ENCODE measurements around the gene AK4.

Gene AK4

DNA sequence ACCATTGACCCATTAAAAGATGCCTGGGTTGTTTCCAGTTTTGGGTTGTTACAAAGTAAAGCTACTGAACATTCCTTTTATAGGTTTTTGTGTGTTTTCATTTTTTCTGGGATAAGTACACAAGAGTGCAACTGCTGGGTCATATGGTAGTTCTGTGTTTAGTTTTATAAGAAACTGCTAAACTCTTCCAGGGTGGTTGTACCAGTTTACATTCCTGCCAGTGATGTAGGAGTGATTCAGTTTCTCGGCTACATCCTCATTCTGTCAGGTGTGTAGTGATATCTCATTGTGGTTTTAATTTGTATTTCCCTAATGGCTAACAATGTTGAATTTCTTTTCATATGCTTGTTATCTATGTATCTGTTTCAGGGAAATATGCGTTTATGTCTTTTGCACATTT, 102.8 kb downstream of the AK4 start:
- peak; percentile 43 for DNase-seq (ENCODE audit: low read depth)

DNA sequence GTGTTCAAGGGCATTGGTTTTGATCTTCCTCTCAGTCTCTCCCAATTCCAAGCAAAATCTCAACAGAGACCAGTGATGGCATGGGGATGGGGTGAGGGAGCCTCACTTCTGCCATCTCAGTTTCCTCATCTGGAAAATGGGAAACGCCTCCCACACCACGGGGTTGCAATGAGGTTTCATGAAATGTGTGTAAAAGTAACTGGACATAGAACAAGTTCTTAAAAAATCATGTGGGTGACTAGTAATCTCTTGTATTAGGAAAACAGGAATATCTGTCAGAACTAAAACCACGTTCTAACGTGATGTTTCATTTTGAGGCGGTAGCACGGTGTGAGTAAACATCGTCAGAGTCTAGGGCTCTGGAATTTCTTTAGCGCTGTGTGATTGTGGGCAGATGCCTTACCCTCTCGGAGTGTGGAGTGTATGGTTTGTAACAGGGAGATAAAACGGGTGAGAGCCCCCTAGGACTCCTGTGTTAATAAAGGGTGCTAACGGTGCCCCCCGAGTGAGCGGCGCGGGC, 105.9 kb downstream of the AK4 start:
- DNase-seq (ENCODE audit: low read depth): peak; percentile 58

DNA sequence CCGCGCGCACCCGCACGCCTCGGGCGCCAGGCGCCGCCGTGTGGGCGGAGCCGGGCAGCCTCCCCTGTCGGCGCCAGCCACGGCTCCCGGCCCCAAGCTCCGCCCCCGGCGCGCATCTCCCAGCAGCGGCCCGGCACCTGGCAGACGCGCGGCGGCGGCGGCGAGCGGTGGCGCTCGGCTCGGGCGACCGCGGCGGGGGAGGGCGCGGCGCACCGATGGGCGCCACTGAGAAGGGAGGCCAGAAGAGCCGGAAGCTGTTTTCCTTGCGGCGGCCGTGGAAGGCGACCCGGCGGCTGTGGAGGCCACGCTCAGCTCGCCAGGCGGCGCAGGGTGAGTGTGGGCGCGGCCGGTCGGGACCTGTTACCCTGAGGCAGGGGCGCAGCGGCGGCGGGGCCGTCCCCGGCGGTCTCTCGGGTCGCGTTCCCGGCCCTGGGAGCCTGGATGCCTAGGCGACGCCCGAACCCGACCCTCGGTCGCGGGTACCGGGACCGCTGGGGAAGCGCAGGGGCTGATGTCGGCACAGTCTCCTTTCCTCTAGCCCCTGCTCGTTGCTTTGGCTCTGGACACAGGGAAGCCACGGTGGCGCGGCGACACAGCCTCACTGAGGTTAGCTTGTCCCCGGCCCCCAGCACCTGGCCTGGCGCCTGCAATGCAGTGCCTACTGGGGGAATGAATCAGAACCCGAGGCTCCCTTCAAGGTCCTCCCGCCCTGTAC, 106.5 kb downstream of the AK4 start:
- peak; percentile 77 for DNase-seq (ENCODE audit: low read depth)

DNA sequence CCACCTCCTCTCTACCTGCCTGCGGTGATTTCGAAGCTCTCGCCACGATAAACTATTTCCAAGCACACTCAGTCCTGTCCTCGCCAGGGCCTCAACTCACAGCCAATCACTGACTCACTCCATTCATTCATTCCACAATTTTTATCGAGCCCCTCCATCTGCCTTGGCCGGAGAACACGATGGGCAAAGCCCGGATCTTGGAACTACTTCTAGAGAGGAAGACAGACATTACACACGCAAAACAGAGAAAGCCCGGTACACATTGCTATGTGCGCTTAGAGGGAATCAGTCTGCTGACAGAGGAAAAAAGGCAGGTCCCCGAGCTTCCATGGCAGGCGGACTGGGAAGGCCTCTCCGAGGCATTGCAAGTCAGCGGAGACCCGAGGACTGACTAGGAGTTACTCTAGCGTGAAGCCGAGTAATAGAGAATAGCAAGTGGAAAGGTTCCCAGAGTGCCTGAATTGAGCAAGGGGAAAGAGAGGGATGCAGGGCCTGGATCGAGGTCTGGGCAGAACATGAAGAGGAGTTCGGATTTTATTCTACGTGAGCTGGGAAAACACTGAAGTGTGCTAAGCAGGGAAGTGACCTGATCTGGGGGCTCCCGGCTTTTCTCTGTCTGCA, 107.1 kb downstream of the AK4 start:
- peak; percentile 54 for DNase-seq (ENCODE audit: low read depth)

DNA sequence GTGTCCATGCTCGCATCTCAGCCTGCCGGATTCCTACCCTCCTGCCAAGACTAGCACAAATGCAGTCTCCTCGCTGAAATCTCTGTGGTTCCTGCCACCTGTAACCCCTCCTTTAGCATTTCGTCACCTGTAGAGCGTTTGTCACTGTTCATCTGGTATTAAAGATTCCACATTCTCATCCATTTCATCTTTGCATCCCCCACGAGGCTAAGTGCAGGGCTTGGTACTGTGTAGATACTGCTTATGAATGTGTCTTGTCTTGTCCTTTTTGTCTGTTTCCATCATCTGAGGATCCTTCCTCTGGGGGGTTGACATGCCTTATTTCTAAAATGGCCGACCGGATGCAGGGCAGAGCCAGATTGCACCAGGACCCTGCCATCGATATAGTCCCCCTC, 107.7 kb downstream of the AK4 start:
- DNase-seq (ENCODE audit: low read depth): no peak

DNA sequence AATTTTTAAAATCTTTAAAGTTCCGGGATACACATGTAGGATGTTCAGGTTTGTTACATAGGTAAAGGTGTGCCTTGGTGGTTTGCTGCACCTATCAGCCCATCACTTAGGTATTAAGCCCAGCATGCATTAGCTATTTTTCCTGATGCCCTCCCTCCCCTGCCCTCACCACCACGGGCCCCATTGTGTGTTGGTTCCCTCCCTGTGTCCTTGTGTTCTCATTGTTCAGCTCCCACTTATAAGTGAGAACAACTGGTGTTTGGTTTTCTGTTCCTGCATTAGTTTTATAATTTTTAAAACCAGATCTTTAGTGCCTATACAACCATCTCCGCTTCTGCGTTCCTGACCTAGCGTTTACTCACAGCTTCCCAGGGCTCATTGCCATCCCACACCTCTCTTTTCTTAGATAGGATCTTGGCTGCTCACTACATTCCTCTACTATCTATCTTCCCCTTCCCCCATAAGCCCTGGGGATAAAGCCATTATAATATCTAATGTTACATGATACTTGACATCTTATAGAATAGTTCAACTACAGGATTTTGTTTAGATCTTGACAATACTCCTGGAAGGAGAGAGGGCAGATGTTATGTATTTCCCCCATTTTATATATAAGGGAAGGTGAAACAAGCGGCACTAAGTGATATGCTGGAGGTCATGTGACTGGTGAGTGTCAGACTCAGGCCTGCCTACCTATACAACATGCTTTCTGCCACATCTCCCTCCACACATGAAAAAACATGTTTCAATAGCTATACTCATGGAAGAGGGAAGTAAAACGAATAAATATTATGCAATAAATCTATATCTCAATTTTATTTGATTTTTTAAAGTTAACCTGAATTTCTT, 109.1 kb downstream of the AK4 start:
- DNase-seq (ENCODE audit: low read depth): no peak

DNA sequence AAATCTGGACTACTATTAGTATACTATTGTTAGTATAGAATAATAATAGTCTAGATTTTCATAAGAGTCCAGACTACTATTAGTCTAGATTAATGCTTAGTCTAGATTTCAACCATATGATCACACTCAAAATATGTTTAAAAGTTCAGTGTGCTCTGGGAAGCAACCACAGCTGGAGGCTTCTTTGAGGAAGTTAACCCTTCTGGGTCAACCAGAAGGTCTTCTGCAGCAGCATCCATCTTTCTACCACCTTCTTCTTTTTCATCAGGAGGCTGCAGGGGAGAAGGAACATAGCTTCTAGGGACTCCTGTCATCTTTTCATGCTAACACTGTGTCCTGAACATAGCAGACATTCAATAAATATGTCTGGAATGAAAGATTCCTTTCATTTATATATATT, 110.1 kb downstream of the AK4 start:
- DNase-seq (ENCODE audit: low read depth): no peak

DNA sequence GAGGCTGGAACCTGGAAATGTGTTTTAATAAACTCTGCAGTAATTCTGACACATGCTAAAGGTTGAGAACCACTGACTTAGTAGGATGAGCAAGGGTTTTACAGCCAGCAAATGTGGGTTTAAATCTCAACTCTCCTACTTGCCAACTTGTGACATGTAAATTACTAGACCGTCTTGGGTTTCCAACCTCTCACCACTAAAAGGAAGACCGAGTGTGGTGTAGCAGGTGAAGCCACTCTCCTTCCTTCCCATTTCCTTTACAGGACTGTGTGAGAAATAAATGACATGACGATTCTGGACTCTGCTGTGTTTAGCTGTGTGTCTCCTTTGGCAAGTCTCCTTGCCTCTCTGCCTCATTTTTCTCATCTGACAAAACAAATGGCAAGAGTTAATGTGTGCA, 111.8 kb downstream of the AK4 start:
- DNase-seq (ENCODE audit: low read depth): no peak

DNA sequence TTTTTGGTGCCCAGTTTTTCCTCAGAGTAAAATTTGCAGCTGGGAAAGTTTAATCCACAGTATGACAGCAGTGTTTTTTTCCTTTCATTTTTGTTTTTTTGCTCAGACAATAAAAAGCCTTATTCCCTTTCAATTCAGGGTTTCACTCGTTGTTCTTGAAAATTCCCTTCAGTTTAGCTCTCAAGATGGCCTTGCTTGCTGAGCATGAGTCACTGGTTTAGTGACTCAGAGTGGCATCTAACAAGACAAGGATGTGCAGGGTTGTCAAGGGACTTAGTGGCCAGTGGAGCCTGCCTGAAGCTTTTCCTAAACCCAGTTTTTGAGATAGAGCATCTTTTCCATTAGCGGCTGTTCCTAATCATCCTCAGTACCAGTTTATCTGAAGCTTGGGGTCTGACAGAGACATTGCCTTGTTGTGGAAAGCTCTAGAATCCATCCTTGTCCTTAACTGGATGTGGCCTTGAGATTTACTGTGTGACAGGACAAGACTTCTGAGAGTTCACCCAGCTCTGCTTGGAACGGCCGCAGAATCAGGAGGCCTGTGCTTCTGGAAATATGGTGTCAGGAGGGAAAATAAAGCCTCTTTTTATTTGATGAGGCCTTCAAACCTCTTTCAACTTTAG, 113.0 kb downstream of the AK4 start:
- DNase-seq (ENCODE audit: low read depth): peak; percentile 93

DNA sequence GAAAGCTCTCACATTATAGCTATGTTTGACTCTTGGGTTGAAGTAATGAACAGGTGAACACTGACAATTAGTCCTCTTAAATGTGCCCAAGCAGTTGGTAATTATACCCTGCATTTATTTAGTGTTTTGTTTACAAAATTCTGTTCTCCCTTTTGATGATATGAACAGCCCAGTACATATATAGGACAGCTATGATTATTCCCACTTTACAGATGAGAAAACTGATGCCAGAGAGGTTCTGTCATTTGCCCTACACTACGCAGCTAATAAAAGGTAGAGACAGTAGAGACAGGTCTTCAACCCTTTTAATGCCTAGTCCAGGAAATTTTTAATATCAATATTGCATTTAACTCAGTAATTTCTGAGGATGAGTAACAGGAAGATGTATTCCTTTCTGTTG, 115.3 kb downstream of the AK4 start:
- DNase-seq (ENCODE audit: low read depth): no peak

DNA sequence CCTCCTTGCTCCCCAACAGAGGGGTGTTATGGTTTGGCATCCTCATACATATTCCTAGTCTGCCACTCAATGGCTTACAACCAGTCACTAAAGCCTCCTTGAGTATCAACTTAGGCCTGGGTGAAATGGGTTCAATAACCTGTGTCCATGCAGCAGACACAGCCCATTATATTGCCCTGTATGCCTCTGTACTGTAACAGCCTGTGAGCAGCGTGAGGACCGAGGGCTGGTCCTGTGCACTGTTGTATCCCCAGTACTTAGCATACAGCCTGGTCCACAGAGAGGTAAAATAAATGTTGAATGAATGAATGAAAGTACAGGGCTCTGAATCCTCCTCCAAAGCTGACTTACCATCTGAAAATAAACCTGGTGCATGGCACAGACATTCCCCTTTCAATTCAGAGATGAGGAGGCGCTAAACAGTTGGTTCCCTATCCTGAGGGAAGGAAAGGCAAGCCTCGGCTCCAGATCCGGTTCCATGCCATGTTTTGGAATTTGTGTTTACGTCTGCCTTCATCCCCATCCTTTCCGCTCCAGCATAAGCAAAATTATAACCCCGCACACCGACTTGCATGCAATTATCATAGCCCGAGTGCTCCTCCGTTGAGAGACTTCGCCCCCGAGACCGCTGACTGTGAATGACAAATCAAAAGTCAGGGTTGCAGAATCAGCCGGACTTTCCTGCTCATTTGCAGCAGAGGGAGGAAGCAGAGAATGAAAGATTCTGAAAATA, 116.4 kb downstream of the AK4 start:
- peak; percentile 86 for DNase-seq (ENCODE audit: low read depth)

DNA sequence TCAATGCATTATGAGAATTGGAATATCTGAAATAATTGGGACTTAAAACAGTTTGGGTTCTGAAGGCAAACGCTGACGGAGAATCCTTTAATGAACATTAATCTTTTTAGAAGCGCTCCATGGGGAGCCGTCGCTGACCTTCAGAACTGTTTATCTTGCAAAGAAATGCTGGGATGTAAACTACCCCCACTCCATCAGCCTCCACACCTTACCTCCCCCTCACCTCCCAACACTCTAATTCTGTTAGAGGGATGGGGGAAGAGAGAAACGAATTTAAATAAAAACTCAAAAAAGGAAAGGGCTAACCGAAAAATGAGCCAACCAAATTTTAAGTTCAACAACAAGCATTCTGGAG, 117.3 kb downstream of the AK4 start:
- DNase-seq (ENCODE audit: low read depth): no peak

DNA sequence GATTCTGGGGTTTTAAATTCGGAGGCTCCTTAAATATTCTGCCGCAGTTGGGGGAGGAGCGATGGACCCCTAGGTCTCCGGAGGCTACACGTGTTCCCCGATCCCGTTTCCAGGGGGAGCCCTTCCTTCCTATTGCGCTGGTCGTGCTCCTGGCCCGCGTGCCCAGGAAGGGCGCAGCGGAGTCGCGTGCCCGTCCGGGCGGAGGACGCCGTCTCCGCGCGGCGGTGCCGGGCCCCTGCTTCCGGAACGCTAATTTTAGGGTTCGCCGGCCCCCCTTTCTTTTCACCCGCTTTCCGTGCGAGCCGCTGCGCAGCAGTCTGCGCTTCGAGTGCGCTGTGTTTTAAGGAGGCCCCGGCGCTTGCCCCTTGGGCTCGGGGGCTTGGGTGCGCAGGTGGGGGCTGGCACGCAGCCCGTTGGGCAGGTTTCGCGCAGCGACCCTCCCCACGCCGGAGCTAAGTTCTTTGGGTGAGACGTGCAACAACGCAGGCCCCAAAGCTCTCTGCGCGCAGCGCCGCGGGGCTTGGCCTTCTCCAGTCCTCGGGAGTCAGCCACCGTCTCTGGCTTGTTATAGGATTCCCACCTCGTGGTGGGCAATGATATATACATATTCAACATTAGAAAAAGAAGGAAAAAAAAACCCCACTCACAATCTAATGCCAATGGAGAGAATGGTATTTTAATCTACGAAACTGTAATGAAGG, 117.8 kb downstream of the AK4 start:
- DNase-seq (ENCODE audit: low read depth): peak; percentile 67

DNA sequence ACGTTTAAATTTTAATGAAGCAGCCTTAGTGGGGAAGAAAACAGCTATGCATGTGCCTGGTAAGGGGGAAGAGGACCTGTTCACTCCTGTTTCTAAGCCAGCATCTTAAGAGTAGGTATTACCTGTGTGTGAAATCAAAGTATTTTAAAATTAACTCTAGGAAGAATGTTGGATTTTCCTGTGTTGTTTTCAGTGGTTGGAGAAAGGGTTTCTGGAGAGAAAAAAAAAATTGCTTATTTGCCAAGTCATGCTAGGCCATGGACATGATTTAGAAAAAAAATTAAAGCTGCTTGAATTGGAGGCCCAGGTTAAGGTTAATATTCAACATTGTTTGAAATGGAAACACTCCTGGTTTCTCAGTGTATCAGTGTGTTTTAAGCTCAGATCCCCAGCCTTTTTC, 118.5 kb downstream of the AK4 start:
- no peak for DNase-seq (ENCODE audit: low read depth)

DNA sequence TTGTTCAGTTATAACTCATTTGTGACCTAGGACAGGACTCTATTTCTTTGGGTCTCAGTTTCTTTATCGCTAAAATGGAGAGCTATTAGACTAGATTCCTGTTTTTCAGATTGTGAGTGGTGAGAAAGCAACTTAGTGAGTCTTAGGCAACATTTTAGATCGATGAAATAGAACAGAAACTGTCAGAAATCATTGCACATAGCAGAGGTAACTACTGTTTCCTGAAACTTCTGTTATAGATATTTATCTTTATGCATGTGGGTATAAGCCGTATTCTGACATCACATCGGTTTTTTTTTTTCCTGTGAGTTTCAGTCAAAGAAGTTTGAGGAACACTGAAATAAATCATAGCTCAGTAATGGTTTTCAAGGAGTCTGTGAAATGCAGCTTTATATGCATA, 119.3 kb downstream of the AK4 start:
- DNase-seq (ENCODE audit: low read depth): no peak

DNA sequence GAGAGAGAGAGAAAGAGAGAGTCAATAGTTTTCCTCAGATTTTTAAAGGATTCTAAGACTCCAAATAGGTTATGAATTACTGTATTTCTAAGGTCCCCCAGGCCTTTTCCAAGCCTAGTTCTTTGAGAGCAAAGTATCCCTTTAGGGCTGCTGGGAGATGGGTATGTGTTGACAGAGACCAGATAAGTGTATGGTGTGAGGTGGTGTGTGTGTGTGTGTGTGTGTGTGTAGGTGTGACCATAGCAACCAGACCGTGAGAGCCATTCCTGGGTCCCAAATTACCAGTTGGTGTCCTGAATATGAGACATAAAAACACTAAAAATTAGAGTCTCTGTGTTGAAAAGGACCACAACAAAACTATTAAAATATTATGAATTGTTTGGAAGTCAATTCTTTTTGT, 119.7 kb downstream of the AK4 start:
- DNase-seq (ENCODE audit: low read depth): no peak

DNA sequence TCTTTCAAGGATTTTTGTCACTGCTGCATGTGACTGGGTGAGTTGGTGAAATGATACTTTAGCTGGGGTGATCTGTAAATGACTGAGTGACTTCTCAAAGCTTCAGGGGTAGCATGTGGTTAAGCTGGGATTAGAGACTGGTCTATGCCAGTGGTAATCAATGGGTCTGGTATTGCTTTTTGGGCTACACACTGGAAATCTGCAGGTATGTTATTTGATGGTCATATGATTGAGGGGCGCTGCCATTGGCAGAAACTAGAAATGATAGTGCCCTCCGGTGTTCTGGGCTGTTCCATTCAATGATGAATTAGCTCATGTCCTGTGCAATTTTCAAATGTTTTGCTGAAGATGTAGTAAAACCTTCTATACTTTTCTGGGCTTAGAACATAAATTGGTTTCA, 121.6 kb downstream of the AK4 start:
- no peak for DNase-seq (ENCODE audit: low read depth)

DNA sequence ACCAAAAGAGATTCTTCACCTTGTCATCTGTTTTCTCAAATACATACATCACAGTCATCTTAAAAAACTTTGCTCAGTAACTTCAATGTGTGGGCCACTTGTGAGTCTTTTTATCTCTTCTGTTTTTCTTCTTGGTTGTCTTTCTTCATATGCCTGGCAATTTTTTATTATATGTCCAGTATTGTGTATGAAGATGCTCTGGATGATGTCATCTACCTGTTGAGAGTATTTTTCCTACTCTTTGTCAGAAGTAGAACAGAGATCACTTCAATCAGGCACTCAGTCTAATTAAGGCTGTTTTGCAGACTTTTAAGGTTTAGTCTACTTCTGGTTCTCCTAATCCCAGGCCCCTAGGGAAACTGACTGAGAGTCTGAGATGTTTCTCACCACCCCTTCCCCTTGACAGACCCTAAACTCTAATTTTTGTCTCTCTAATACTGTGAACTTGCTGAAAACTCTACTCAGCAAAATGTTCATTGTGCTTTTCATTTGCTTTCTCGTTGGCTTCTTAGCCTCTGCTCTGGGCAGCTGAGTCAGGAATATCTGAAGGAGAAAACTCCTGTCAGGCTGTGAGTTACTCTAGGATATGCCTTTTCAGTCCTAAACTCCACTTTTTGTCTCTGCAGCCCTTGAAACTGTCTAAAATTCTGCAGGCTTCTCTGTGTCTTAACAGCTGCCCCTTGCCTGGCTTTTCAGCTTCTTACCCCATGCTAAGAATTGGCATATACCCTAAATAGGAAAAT, 128.4 kb downstream of the AK4 start:
- DNase-seq (ENCODE audit: low read depth): no peak

DNA sequence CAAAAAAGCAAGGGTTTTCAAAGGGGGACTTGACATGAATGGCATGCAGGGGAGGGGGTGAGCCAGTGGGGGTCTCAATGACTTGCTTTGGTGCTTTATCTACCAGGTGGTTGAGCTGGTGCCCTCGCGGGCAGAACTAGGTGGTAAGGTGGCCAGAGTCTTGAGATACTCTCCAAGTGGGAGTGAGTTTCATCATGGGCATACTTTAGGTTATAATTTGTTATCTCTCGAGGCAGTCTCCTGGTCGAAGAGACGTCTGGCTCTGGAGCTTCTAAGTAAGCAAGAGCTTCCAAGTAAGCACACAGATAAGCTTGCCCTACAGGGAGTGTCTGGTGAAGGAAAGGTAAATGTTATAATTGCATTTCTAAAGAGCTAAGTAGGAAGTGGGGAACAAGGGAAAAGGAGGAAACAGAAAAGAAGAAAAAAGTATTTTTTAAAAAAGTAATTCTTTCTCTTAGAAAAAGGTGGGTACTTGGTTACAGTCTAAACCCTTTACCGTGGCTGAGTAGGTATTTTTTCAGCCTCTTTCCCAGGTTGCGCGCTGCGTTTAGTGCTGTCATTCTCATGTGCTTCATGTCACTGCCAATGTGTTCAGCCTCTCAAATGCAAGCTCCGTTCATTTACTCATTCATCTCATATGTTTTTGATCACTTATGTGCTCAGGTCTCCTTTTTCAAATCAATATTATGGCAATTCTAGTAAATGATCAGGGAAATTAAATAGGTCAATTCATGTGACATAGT, 129.8 kb downstream of the AK4 start:
- DNase-seq (ENCODE audit: low read depth): no peak
